GM19023 (cell line): ENCODE data around the gene SH3GL2.

Experiments
- ATAC-seq: cut with Tn5 transposase; IDR thresholded peaks from one replicate; pipeline ENCODE4 v1.9.1; 2021; ENCODE audit warnings: mild to moderate bottlenecking, moderate library complexity; ENCODE audit not compliant: unreplicated experiment

The SH3GL2 gene

GRCh38 chr9:17802249-17802857 is 223.5 kb downstream of the SH3GL2 start:
- no peak for ATAC-seq

DNA sequence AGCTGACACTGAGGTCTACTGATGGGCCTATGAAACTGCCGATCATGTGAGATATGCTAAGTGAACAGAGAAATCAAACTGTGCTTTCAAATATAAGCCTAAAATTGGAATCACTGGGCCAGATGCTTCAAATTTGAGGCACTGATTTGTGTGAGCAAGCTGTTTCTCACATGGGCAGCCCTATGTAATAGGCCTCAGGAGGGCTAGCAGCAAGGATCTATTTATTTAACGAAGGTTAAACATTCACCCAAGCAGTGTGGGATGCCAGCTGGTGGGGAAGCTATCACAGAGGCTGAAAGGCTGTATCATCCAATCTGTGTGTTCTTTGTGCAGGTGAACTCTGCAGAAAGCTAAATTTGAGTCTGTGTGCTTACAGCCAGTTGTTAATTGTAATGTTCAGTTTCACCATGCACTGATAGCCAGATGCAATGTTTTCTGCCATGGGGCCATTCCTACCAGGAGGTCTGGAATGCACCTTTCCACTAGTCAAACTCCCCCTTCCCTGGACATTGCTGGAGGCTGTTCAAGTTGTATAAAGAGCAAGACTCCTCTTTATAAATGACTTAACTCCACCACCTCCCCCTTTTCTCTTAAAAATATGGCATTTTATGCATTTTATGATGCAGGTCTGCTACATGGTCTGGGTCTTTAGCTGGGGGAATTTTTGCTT is 228.9 kb downstream of the SH3GL2 start:
- no peak for ATAC-seq

DNA sequence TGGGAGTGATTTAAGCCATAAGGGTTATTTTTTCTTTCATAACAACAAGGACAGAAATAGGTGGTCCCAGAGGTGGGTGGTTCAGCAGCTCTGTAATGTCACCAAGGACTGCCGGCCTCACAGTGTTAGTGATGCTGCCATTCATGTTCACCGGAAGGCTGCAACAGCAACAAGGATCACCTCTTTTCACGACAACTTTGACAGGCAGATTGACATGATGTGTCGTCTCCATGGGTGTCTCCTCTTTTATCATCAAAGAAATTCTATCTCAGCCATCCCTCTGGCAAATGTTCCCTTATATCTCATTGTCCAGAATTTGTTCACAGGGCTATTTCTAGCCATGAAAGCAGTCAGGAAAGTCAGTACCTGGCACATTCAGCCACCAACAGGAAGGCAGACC is 231.5 kb downstream of the SH3GL2 start:
- no peak for ATAC-seq

DNA sequence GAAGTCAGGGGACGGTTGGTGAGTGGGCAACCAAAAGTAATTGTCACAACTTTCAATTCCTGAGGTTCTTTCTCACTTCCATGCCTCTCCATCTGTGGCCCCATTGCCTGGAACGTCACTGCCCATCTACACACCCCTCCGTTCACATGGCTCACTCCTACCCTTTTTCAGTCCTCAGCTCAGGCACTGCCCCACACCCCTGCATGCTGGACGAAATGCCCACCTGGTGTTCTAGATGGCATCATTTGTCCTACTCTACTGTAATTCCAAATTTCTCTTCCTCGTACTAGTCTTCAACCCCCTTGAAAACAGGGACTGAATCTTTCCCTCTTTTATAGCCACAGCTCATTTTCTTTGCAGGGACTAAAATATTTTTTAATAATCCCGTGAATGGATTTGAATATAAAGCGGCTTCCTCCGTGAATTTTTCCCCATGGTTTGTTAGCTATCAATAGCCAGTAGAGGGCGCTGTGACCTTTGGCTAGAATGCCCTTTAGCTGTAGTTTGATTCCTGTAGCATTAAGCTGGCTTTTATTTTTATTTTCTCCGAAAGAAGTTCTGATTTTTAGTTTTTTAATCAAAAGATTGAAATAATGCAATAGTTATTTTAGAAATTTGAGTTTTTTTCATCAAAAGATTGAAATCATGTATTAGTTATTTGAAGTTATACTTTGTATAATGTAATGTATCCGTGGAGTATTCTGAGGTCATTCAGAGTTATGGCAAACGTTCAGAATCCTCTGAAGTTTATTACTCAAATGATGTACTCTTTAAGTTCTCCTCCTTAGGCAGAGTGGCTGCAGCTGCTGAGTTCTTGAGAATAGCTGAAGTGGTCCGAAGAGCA is 232.1 kb downstream of the SH3GL2 start:
- no peak for ATAC-seq

DNA sequence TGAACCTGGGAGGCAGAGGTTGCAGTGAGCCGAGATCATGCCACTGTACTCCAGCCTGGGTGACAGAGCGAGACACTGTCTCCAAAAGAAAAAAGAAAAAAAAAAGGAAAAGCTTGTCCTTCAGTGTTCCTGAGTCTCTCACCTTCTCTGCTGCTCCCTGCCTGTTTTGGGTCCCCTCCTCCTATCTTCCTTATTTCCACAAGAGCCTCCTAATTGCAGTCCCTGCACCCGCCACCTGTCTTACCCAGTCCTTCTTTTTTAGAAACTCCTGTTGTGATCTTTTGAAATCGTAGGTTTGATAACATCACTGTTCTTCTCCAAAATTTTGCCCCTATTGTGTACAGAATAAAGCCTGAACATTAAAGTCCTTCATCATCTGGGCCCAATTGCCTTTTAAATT is 234.9 kb downstream of the SH3GL2 start:
- ATAC-seq: no peak

GRCh38 chr9:17816431-17817027 is 237.7 kb downstream of the SH3GL2 start:
- no peak for ATAC-seq

DNA sequence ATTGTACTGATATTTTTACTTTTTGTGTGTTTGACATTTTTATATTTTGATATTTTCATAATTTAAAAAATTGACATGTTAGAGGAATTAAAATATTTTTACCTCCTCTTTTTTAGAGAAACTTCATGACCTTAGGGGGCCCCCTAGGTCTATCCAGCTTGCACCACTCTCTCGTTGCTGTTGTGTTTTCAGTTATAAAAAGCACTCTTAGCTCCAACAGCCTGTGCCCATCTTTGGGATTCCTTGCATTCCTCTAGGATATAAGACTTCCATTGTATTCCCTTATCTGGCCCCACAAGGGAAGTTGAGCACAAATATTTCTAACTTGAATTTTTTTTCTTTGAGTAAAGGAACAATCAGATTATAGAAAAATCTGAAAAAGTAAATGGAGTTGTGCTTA is 245.3 kb downstream of the SH3GL2 start:
- no peak for ATAC-seq

- ATAC-seq: no peak
These were observed 245.9 kb downstream of the SH3GL2 start for GRCh38 chr9:17824616-17825264.

- ATAC-seq: no peak
These were observed 246.4 kb downstream of the SH3GL2 start for GRCh38 chr9:17825265-17825659.

DNA sequence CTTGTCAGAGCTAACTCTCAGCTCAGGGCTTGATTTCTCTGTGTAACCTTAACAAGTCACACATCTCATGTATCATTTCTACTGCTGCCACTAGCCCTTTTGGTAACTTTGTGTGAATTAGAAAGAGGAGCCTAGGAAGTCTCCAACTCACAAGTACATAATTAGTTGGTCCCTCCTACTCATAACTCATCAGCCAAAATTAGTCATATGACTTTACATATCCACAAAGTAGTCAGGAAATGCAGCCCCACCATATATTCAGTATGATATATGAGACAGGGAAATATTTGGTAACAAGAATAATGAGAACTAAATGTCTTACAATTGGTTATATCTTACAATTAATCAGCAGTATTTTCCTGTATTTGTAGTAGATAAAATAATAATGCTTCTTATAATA is 250.2 kb downstream of the SH3GL2 start:
- ATAC-seq: no peak

DNA sequence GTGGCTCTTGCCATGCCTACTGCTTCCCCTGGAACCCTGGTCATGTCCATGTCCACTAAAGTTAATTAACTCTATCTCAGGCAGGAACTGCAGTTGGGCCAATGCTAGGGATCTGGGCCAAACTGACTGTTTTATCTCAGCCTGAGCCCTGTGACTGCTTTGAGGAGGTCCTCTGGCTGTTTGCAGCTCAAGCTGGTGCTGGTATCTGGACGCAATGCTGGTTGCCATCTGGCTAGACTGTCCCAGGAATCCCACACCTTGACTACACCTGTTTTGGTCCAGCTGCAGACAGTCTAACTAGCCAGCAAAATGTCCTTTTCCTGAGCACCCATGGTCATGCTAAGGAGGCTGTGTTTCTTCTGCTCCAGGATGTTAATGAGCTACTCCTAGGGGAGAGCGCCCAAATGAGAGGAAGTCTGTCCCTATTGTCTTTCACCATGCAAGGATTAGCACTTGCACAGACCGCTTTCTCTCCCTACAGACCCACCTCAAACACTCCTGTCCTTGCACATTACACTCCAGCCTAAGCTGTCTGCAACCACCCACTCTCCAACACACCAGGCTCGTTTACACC is 251.0 kb downstream of the SH3GL2 start:
- ATAC-seq: no peak

- no peak for ATAC-seq
These were observed 253.9 kb downstream of the SH3GL2 start for GRCh38 chr9:17832812-17833211.

GRCh38 chr9:17833846-17834245 is 255.0 kb downstream of the SH3GL2 start:
- ATAC-seq: no peak

DNA sequence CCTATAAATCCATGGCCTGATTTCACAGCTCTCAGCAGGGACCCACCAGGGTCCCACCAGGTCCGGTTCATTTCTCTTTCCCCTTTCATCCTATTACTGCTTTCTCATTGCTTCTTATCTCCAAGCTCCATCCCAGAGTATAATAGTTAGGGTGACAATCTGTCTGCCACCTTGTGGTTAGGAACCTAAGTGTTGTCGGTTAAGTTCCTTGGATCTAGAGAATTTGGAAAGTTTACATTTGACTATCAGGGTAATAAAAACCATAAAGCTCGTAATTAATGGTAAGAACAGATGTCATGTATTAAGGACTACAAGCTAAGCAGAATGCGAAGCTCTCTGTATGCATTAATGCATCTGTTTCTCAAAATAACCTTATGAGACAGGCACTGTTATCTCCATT is 259.1 kb downstream of the SH3GL2 start:
- no peak for ATAC-seq

DNA sequence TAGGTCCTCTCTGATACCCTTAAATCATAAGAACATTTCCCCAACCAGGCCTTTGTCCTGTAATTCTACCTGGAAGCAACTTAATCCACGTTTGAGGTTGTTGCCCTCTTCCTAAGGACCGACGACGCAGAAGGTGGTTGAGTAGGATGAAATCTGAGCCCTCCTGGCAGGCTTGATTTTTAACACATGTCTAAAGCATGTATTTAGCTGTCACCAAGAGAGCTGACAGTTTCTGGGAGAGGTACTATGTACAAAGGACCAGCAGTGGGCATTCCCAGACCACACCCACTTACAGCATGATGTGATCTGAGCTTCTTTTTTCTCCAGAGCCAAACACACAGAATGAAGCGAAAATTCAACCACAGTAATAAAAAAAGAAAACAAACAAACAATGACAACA is 260.9 kb downstream of the SH3GL2 start:
- no peak for ATAC-seq

- ATAC-seq: no peak
These were observed 264.4 kb downstream of the SH3GL2 start for GRCh38 chr9:17843236-17843635.
